Epithelial cell of proximal tubule (primary cell): Measurements from ENCODE around the gene PRKCQ. TPM values are rescaled to one million over a fixed set of nuclear protein-coding genes. Genes with fewer than 3 reads are reported as not detected.

Experiments
- DNase-seq: peaks from one replicate; pipeline ENCODE4 v3.0.0-alpha.2; 2011; ENCODE audit warnings: low read depth
- H3K4me3 ChIP-seq: 2 replicates; pipeline ENCODE4 v1.5.1; 2011; ENCODE audit warnings: low read depth, mild to moderate bottlenecking, low read length
- CTCF ChIP-seq: conservative IDR thresholded peaks from 2 replicates; pipeline ENCODE4 v1.5.1; 2012; ENCODE audit warnings: low read depth, mild to moderate bottlenecking, low read length
- total RNA-seq: library from RNA; depleted of rRNA; stranded (reverse); fragments of >200 nt; gene quantifications from 2 replicates; pipeline ENCODE4 v1.2.3, GENCODE V29; 2015

The PRKCQ gene
- total RNA-seq, 1 donor from 2014 or later = 6.8 TPM

- DNase-seq = no peak
- TF ChIP-seq CTCF = no peak
- H3K4me3 ChIP-seq = no peak overlapping the region
Measured at GRCh38 chr10:6430423-6430980, 149.6 kb downstream of the PRKCQ start.

GRCh38 chr10:6427357-6427959, 152.6 kb downstream of the PRKCQ start:
- no peak for TF ChIP-seq CTCF
- no peak for DNase-seq
- no peak overlapping the region for H3K4me3 ChIP-seq

GRCh38 chr10:6426317-6426716, 153.8 kb downstream of the PRKCQ start:
- no peak for DNase-seq

GRCh38 chr10:6423413-6424170, 156.5 kb downstream of the PRKCQ start:
- no peak for DNase-seq
- TF ChIP-seq CTCF = no peak
- no peak overlapping the region for H3K4me3 ChIP-seq

More at GRCh38 chr10:6426317-6426716, 153.8 kb downstream of the PRKCQ start:
- no peak for TF ChIP-seq CTCF
- no peak overlapping the region for H3K4me3 ChIP-seq

- no peak for DNase-seq
- TF ChIP-seq CTCF = no peak
- no peak overlapping the region for H3K4me3 ChIP-seq
Measured at GRCh38 chr10:6423004-6423403, 157.1 kb downstream of the PRKCQ start.

GRCh38 chr10:6418613-6419216, 161.4 kb downstream of the PRKCQ start:
- TF ChIP-seq CTCF = no peak

More at GRCh38 chr10:6418613-6419216, 161.4 kb downstream of the PRKCQ start:
- H3K4me3 ChIP-seq = no peak overlapping the region
- DNase-seq = no peak
